Activated gamma-delta T cell (primary cell): ENCODE data around the gene CXCL1.
"Not testable (repeated sequence)": the region's sequence is repeated elsewhere in the genome, so short reads cannot be mapped to it uniquely, and the experiment has no call there.

Experiments used
- DNase-seq: peaks from one replicate; lab custom pipeline; 2025; lab: John Stamatoyannopoulos, UW

CXCL1 gene

GRCh38 chr4:73875401-73875800, 6.2 kb downstream of the CXCL1 start:
- DNase-seq = no peak

GRCh38 chr4:73883306-73883705, 14.1 kb downstream of the CXCL1 start:
- no peak for DNase-seq

GRCh38 chr4:73885574-73886267, 16.5 kb downstream of the CXCL1 start:
- DNase-seq = no peak

- DNase-seq = no peak
These were observed 22.1 kb downstream of the CXCL1 start for GRCh38 chr4:73891326-73891725.

- DNase-seq = no peak
These were observed 22.7 kb downstream of the CXCL1 start for GRCh38 chr4:73891739-73892405.

- no peak for DNase-seq
These were observed 23.8 kb downstream of the CXCL1 start for GRCh38 chr4:73892966-73893365.

GRCh38 chr4:73894001-73894400, 24.8 kb downstream of the CXCL1 start:
- DNase-seq = no peak

- no peak for DNase-seq
These were observed 26.3 kb downstream of the CXCL1 start for GRCh38 chr4:73895201-73896175.

GRCh38 chr4:73896416-73896815, 27.2 kb downstream of the CXCL1 start:
- no peak for DNase-seq

GRCh38 chr4:73897380-73898136, 28.4 kb downstream of the CXCL1 start:
- no peak for DNase-seq

GRCh38 chr4:73899338-73899737, 30.1 kb downstream of the CXCL1 start:
- DNase-seq = not testable (repeated sequence)

GRCh38 chr4:73901031-73901430, 31.8 kb downstream of the CXCL1 start:
- no peak for DNase-seq

- no peak for DNase-seq
These were observed 32.9 kb downstream of the CXCL1 start for GRCh38 chr4:73902038-73902637.

- no peak for DNase-seq
These were observed 33.8 kb downstream of the CXCL1 start for GRCh38 chr4:73902817-73903547.

GRCh38 chr4:73904491-73904890, 35.3 kb downstream of the CXCL1 start:
- no peak for DNase-seq

- no peak for DNase-seq
These were observed 39.8 kb downstream of the CXCL1 start for GRCh38 chr4:73908965-73909364.

- no peak for DNase-seq
These were observed 42.6 kb downstream of the CXCL1 start for GRCh38 chr4:73911746-73912145.

GRCh38 chr4:73912191-73912590, 43.0 kb downstream of the CXCL1 start:
- no peak for DNase-seq

- no peak for DNase-seq
These were observed 44.9 kb downstream of the CXCL1 start for GRCh38 chr4:73914071-73914470.

GRCh38 chr4:73916172-73916925, 47.2 kb downstream of the CXCL1 start:
- no peak for DNase-seq
